ENCODE data around the gene LRP8. TPM values are rescaled to one million over a fixed set of nuclear protein-coding genes. Genes with fewer than 3 reads are reported as not detected.

The LRP8 gene
- total and polyA plus RNA-seq, 2 donors (not counting 1 experiment from before 2014, with no cell fraction given) = 7.8 to 9.4 TPM

GRCh38 chr1:53372501-53372951 lies 44.7 kb upstream of the LRP8 start:
- Histone ChIP-seq H3K4me1 (ENCODE audit: control insufficient read depth in 2 of 2, insufficient read depth in 2 of 2, low read length in 2 of 2) (peaks cover 9 to 16% of the 10 kb centered on the region in 2 donors), H2AFZ (ENCODE audit: insufficient read depth, low read depth, low read length, poor library complexity, severe bottlenecking) (no peak overlapping the region), H3K9me3 (ENCODE audit: control extremely low read depth in 1 of 3, control insufficient read depth in 2 of 3, insufficient read depth in 1 of 3, low read length in 2 of 3) (no peaks in the 10 kb centered on the region), H3K79me2 (ENCODE audit: control insufficient read depth, insufficient read depth, low read length) (peaks cover 6% of the 10 kb centered on the region), H4K20me1 (ENCODE audit: control insufficient read depth, insufficient read depth, low read length, poor library complexity, severe bottlenecking) (no peaks in the 10 kb centered on the region), H3K27ac (ENCODE audit: low read length in 2 of 2) (no peak overlapping the region), H3K4me3 (ENCODE audit: control extremely low read depth in 1 of 5, extremely low read depth in 1 of 5, insufficient read depth in 1 of 5, low read depth in 2 of 5, low read length in 4 of 5) (no peak overlapping the region), H3K27me3 (replicated peaks in 1 of 4; ENCODE audit: control extremely low read depth in 1 of 4, control insufficient read depth in 3 of 4, insufficient read depth in 4 of 4, low read length in 3 of 4) (no peaks in the 10 kb centered on the region), H3K36me3 (replicated peaks in 1 of 2; ENCODE audit: control extremely low read depth in 1 of 2, control insufficient read depth in 1 of 2, extremely low read depth in 1 of 2, insufficient read depth in 2 of 2, low read length in 1 of 2) (no peaks in the 10 kb centered on the region), H3K4me2 (replicated peaks; ENCODE audit: low read depth, low read length, poor library complexity, severe bottlenecking) (no peak overlapping the region), H3K9ac (ENCODE audit: low read length) (no peak overlapping the region)
- no peak overlapping the region for H3K4me3 Mint-ChIP-seq
- ChIA-PET POLR2A (no interaction called here), CTCF (interaction anchor here (1.6 kb wide), 1 partner anchor 20 kb away, joined by 5 read pairs; no protein-coding TSS in a partner anchor)
- peaks cover 12% of the 10 kb centered on the region for H3K4me1 Mint-ChIP-seq
- H3K27me3 Mint-ChIP-seq = no peaks in the 10 kb centered on the region
- H3K27ac Mint-ChIP-seq = no peak overlapping the region
- H3K9me3 Mint-ChIP-seq (ENCODE audit: insufficient read depth) = no peaks in the 10 kb centered on the region
- WGBS (ENCODE audit: insufficient coverage) = 95% methylated on average over 6 of the region's 6 CpGs
- DNase-seq (no peak), ATAC-seq (ENCODE audit: low read depth) (no peak)
- TF ChIP-seq CTCF (IDR thresholded peaks at IDR 0.05) = no peak
- no peak for TF ChIP-seq EZH2 (IDR thresholded peaks at IDR 0.05; ENCODE audit: borderline replicate concordance, insufficient read depth, low read depth, low read length, poor library complexity, severe bottlenecking)
- intact Hi-C loops (cut with micrococcal nuclease) = no loop called here

- ChIA-PET POLR2A (interaction anchor here (0.5 kb wide), 1 partner anchor 526 kb away, joined by 4 read pairs; no protein-coding TSS in a partner anchor), CTCF (interaction anchor here (0.8 to 1.6 kb wide), 2 partner anchors 21 to 120 kb away, joined by 3 to 5 read pairs; no protein-coding TSS in a partner anchor)
- Histone ChIP-seq H4K20me1 (ENCODE audit: control insufficient read depth, insufficient read depth, low read length, poor library complexity, severe bottlenecking) (no peaks in the 10 kb centered on the region), H3K79me2 (ENCODE audit: control insufficient read depth, insufficient read depth, low read length) (peaks cover 12% of the 10 kb centered on the region), H3K27ac (ENCODE audit: low read length in 2 of 2) (no peak overlapping the region), H3K27me3 (replicated peaks in 1 of 4; ENCODE audit: control extremely low read depth in 1 of 4, control insufficient read depth in 3 of 4, insufficient read depth in 4 of 4, low read length in 3 of 4) (no peaks in the 10 kb centered on the region), H3K4me2 (replicated peaks; ENCODE audit: low read depth, low read length, poor library complexity, severe bottlenecking) (no peak overlapping the region), H3K4me1 (ENCODE audit: control insufficient read depth in 2 of 2, insufficient read depth in 2 of 2, low read length in 2 of 2) (peaks cover 16 to 23% of the 10 kb centered on the region in 2 donors), H3K9me3 (ENCODE audit: control extremely low read depth in 1 of 3, control insufficient read depth in 2 of 3, insufficient read depth in 1 of 3, low read length in 2 of 3) (no peaks in the 10 kb centered on the region), H3K9ac (ENCODE audit: low read length) (no peak overlapping the region), H3K36me3 (replicated peaks in 1 of 2; ENCODE audit: control extremely low read depth in 1 of 2, control insufficient read depth in 1 of 2, extremely low read depth in 1 of 2, insufficient read depth in 2 of 2, low read length in 1 of 2) (no peaks in the 10 kb centered on the region), H2AFZ (ENCODE audit: insufficient read depth, low read depth, low read length, poor library complexity, severe bottlenecking) (no peak overlapping the region), H3K4me3 (ENCODE audit: control extremely low read depth in 1 of 5, extremely low read depth in 1 of 5, insufficient read depth in 1 of 5, low read depth in 2 of 5, low read length in 4 of 5) (no peak overlapping the region)
- Mint-ChIP-seq H3K27me3 (no peaks in the 10 kb centered on the region), H3K4me1 (peaks cover 18% of the 10 kb centered on the region), H3K9me3 (ENCODE audit: insufficient read depth) (no peaks in the 10 kb centered on the region), H3K27ac (no peak overlapping the region), H3K4me3 (no peak overlapping the region)
- ATAC-seq (ENCODE audit: low read depth) (no peak), DNase-seq (no peak)
- intact Hi-C loops (cut with micrococcal nuclease) = no loop called here
- 93% methylated on average over 4 of the region's 5 CpGs for WGBS (ENCODE audit: insufficient coverage)
- TF ChIP-seq CTCF (IDR thresholded peaks at IDR 0.05) (no peak), EZH2 (IDR thresholded peaks at IDR 0.05; ENCODE audit: borderline replicate concordance, insufficient read depth, low read depth, low read length, poor library complexity, severe bottlenecking) (no peak)
Observed at GRCh38 chr1:53371851-53372250, 44.0 kb upstream of the LRP8 start.

Data from B cell (primary cell).